ENCODE results near the gene CHRNE.
"Not testable (repeated sequence)": the region's sequence is repeated elsewhere in the genome, so short reads cannot be mapped to it uniquely, and the experiment has no call there.

CHRNE gene

DNA sequence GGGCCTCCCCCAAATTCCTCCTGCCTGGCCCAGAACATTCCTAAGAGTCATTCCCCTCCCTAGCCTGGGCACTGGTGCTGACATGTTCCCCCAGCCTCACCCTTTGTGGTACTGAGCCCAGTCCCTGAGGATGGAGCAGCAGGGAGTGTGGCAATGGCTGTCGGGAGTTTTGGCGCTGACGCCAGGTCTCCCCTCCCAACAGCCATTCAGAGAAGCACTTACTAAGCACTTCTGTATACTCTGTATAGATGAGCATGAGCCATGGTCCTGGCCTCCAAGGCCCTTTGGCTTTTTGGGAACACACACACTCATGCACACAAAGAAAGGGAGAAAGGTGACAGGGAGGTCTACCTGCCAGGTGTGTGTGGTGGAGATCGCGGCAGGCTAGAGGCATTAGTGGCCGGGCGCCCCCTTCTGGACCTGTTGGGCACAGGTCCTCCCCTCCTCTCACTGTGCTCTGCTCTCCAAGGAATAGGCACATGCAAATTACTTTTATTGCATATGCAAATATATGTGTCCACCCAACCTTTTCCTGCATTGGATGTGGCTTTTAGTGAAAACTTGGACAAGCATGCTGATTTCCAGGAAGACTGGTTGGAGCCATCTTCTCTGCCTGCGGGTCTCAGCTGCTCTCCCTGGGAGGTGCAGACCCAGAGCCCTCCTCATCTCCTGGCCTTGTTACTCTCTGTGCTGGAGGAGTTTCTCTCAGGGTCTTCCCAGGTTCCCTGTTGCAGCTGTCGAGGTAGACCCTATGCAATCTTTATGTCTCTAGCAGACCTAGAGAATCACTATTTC lies 20.9 kb downstream of the CHRNE start:
- DNase-seq = peak; percentile 65

DNA sequence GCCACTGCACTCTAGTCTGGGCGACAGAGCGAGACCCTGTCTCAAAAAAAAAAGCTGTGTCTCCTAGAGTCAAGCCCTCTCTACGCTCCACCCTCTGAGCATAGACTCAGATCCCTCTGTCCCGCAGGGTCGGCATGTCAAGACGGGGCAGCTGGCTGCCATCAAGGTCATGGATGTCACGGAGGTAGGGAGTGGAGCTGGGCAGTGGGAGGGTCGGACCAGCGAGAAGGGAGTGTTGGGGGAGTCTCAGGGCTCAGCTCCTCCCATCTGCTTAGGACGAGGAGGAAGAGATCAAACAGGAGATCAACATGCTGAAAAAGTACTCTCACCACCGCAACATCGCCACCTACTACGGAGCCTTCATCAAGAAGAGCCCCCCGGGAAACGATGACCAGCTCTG lies 22.0 kb downstream of the CHRNE start:
- no peak for DNase-seq

DNA sequence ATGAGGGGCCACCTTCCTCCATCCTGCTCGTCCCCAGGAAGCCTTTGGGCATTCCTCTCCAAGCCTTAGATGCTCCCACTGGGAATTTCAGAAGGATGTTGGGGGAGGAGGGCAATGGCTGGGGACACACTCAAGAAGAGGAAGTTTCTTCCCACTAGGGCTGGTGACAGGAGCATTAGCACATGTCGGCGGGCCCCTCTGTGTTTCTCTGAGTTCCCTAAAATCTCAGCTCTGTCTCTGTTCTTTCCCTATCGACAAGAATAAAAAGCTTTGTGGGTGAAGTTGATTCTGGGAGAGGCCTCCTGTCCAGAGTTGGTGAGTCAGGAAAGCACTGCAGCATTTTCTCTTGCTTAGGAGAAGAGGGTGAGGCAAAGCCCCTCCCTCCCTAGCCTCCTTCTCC lies 23.3 kb downstream of the CHRNE start:
- DNase-seq = no peak

GRCh38 chr17:4877089-4877488 lies 25.8 kb downstream of the CHRNE start:
- DNase-seq = no peak

- DNase-seq = no peak
Observed at GRCh38 chr17:4872786-4873185, 30.1 kb downstream of the CHRNE start.

- DNase-seq = no peak
Observed at GRCh38 chr17:4870855-4871254, 32.0 kb downstream of the CHRNE start.

DNA sequence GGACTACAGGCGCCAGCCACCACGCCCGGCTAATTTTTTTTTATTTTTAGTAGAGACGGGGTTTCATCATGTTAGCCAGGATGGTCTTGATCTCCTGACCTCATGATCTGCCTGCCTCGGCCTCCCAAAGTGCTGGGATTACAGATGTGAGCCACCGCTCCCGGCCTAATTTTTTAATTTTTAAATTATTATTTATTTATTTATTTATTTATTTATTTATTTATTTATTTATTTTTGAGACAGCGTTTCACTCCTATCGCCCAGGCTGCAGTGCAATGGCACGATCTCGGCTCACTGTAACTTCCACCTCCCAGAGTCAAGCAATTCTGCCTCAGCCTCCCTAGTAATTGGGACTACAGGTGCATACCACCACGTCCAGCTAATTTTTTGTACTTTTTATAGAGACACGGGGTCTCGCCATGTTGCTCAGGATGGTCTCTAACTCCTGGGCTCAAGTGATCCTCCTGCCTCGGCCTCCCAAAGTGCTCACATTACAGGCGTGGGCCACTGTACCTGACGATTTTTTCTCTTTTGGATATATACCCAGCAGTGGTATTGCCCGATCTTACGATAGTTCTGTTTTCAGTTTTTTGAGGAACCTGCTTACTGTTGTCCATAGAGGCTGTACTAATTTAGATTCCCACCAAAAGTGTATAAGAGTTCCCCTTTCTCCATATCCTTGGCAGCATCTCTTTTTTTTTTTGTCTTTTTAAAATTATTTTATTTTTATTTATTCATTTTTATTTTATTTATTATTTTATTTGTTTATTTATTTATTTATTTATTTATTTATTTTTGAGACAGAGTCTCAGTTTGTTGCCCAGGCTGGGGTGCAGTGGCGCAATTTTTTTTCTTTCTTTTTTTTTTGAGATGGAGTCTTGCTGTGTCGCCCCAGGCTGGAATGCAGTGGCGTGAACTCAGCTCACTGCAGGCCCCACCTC lies 33.6 kb downstream of the CHRNE start:
- not testable (repeated sequence) for DNase-seq

GRCh38 chr17:4867535-4867934 lies 35.4 kb downstream of the CHRNE start:
- DNase-seq = not testable (repeated sequence)

GRCh38 chr17:4863321-4863720 lies 39.6 kb downstream of the CHRNE start:
- no peak for DNase-seq

GRCh38 chr17:4862720-4863119 lies 40.2 kb downstream of the CHRNE start:
- DNase-seq = no peak

DNA sequence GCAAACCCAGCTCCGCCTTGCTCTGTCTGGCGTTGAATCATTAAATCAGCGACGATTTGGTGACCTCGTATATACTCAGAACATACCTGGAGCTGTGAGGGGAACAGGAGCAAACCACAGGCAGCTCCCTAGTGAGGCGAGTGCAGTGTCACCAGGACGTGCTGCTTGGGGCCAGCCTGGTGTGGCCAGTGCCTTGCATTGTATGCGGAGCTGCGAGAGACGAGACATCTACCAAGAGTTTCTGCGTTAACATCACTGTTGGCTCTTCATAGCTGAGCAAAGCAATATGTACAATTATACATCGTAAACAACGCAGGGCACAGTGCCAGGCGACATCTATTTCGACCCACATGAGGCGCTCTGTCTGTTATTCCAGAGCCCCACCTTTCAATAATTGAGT lies 41.8 kb downstream of the CHRNE start:
- no peak for DNase-seq

GRCh38 chr17:4860651-4861050 lies 42.2 kb downstream of the CHRNE start:
- DNase-seq = no peak

GRCh38 chr17:4859816-4860625 lies 42.9 kb downstream of the CHRNE start:
- DNase-seq = no peak

GRCh38 chr17:4858882-4859260 lies 44.0 kb downstream of the CHRNE start:
- DNase-seq = no peak

- no peak for DNase-seq
Observed at GRCh38 chr17:4858068-4858881, 44.6 kb downstream of the CHRNE start.

DNA sequence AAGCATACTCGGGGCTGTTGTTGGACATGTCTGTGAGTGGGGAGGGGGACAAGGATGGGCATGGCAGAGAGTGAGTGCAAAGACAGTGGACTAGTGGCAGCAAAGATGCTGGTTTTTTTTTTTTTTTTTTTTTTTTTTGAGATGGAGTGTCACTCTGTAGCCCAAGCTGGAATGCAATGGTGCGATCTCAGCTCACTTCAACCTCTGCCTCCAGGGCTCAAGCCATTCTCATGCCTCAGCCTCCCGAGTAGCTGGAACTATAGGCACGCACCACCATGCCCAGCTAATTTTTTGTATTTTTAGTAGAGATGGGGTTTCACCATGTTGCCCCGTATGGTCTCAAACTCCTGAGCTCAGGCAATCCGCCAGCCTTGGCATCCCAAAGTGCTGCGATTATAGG lies 45.6 kb downstream of the CHRNE start:
- not testable (repeated sequence) for DNase-seq

DNA sequence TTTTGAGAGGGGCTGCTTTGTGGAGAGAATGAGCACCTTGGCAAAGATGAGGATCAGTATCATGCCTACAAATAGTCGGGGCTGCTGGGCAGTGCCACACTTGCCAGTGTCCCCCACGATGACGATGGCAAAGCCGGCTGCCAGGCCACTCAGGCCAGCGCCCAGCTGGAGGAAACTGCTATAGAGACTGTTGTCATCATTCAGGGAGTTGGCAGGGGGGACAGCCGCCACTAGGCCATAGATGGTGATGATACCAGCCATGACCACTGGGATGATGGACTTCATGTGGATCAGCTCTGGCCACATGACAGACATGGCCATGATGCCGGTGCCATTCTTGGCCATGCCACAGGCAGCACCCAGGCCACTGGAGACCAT lies 46.0 kb downstream of the CHRNE start:
- no peak for DNase-seq

GRCh38 chr17:4856271-4856936 lies 46.5 kb downstream of the CHRNE start:
- no peak for DNase-seq

DNA sequence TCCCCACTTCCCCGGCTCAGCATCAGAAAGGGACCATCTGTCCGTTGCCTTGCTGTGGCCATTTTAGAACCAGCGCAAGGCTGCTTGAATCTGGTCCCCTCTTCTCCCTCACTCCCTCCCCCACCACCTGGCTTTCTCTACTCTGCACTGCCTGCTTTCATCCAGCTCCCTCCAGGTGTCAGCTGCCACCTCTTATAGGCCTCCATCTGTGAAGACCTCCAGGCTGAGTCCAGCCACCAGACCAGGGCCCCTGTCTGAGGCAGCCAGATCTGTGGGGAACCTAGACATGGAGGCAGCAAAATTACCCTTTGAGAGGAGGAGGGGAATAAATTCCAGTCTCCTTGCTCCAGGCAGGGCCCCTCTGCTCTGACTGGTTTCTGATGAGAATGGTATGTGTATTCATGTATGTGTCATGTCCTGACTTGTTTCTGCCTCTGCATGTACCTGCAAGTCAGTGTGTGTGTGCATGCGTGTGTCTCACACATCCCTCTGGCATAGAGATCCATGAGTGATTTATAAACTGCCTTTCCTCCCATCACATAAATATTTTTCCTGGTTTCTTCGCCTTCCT lies 48.7 kb downstream of the CHRNE start:
- no peak for DNase-seq

- DNase-seq = no peak
Observed at GRCh38 chr17:4853208-4853671, 49.7 kb downstream of the CHRNE start.

GRCh38 chr17:4852567-4853207 lies 50.2 kb downstream of the CHRNE start:
- no peak for DNase-seq

Measured in activated CD4-positive, alpha-beta T cell treated with anti-CD3 and anti-CD28 coated beads, Interleukin-2, Interleukin-6, amounts not matched to agents 100 ng/mL and 50 ng/mL, durations not matched to agents 16 hours and 8 hours (primary cell).